Smooth muscle cell of the umbilical artery (primary cell): ENCODE data around the gene ATP2B3. TPM values are rescaled to one million over a fixed set of nuclear protein-coding genes. Genes with fewer than 3 reads are reported as not detected.

Experiments used
- total RNA-seq: library from RNA; depleted of rRNA; stranded (reverse); fragments of >200 nt; gene quantifications from 2 replicates; pipeline ENCODE4 v1.2.3, GENCODE V29; 2014

The ATP2B3 gene
- total RNA-seq: under 0.01 and 0.09 TPM in 2 replicates

GRCh38 chrX:153517423-153517822 is at the start of gene ATP2B3:
TSS of gene ATP2B3 (plus strand) at chrX:153517642. CDS start at chrX:153536248, 18,606 bp downstream.

GRCh38 chrX:153470411-153471363 is 46.8 kb upstream of the ATP2B3 start, which contains the start of gene HAUS7:
TSS of gene HAUS7 (minus strand) at chrX:153470576. CDS start at chrX:153470557, 19 bp downstream.

GRCh38 chrX:153494541-153495361 is 22.7 kb upstream of the ATP2B3 start, which contains the start of gene BGN:
TSS of gene BGN (plus strand) at chrX:153494980. CDS start at chrX:153504632, 9,652 bp downstream.

GRCh38 chrX:153598541-153599191 is 81.2 kb downstream of the ATP2B3 start, which contains the start of gene CCNQ:
TSS of gene CCNQ (minus strand) at chrX:153599139. CDS start at chrX:153599073, 66 bp downstream.

Other genes with a start within 250 kb of the ATP2B3 start
- gene PNMA6F, start 195.9 kb upstream of the ATP2B3 start, total RNA-seq: not detected in 2 replicates
- 9.8 and 16.1 TPM in 2 replicates for gene ZNF275, start 183.5 kb upstream of the ATP2B3 start, total RNA-seq
- not detected in 2 replicates for gene PNMA6E, start 116.3 kb upstream of the ATP2B3 start, total RNA-seq
- 0.83 and 1.5 TPM in 2 replicates for gene ZFP92, start 106.2 kb upstream of the ATP2B3 start, total RNA-seq
- 0.18 and 1.8 TPM in 2 replicates for gene TREX2, start 71.6 kb upstream of the ATP2B3 start, total RNA-seq
- 14.3 and 18.2 TPM in 2 replicates for gene HAUS7, start 47.1 kb upstream of the ATP2B3 start, total RNA-seq
- gene BGN, start 22.7 kb upstream of the ATP2B3 start, total RNA-seq: 34.1 and 66.8 TPM in 2 replicates
- gene CCNQ, start 81.5 kb downstream of the ATP2B3 start, total RNA-seq: 24.5 and 31.8 TPM in 2 replicates
- gene DUSP9, start 129.6 kb downstream of the ATP2B3 start, total RNA-seq: not detected in 2 replicates
- 0.59 and 0.92 TPM in 2 replicates for gene PNCK, start 156.2 kb downstream of the ATP2B3 start, total RNA-seq
- gene SLC6A8, start 170.3 kb downstream of the ATP2B3 start, total RNA-seq: 19.3 and 22.3 TPM in 2 replicates
- gene BCAP31, start 206.7 kb downstream of the ATP2B3 start, total RNA-seq: 156 and 184 TPM in 2 replicates
- 17.2 and 25.5 TPM in 2 replicates for gene ABCD1, start 207.2 kb downstream of the ATP2B3 start, total RNA-seq
- gene PLXNB3, start 246.6 kb downstream of the ATP2B3 start, total RNA-seq: 6.2 and 24.6 TPM in 2 replicates